ENCODE data around the gene PDE11A.

The PDE11A gene

GRCh38 chr2:177812713-177813396 is 259.7 kb downstream of the PDE11A start:
- Histone ChIP-seq H4K20me1 (ENCODE audit: insufficient read depth, low read length) (no peaks in the 10 kb centered on the region), H3K9me3 (ENCODE audit: insufficient read depth, low read length) (no peaks in the 10 kb centered on the region), H3K27ac (ENCODE audit: low read length) (no peak overlapping the region), H3K4me2 (ENCODE audit: low read length) (no peak overlapping the region), H3K36me3 (replicated peaks; ENCODE audit: low read depth, low read length) (no peaks in the 10 kb centered on the region), H3K9ac (ENCODE audit: low read length) (no peak overlapping the region), H3K4me1 (ENCODE audit: low read length) (no peaks in the 10 kb centered on the region), H2AFZ (ENCODE audit: low read depth, low read length) (no peak overlapping the region), H3K27me3 (ENCODE audit: low read depth, low read length) (no peaks in the 10 kb centered on the region), H3K4me3 (ENCODE audit: low read length) (no peak overlapping the region), H3K79me2 (ENCODE audit: low read length) (no peaks in the 10 kb centered on the region)
- TF ChIP-seq CTCF (IDR thresholded peaks at IDR 0.05; ENCODE audit: low read depth, low read length), result no peak
- TF ChIP-seq EZH2phosphoT487 (IDR thresholded peaks at IDR 0.05; ENCODE audit: low read depth), result no peak

DNA sequence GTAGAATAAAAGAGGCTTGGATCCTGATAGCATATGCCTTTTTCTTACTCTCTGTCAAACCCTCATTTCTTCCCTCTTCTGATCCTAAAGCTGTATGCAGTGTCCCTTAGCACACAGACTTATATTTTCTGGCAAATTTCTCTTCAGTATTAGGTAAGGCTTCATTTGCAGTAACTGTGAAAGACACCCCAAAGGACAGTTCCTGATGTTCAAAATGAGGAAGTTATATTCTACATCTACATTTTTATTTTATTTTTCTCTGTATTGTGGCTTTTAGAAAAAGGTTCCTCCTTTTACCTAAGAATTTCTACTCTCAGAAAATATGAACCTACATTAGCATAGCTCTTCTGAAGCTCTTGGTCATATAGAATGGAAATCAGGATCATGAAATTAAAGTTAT is 261.7 kb downstream of the PDE11A start:
- TF ChIP-seq EZH2phosphoT487 (IDR thresholded peaks at IDR 0.05; ENCODE audit: low read depth), result no peak
- TF ChIP-seq CTCF (IDR thresholded peaks at IDR 0.05; ENCODE audit: low read depth, low read length), result no peak
- Histone ChIP-seq H3K79me2 (ENCODE audit: low read length) (no peaks in the 10 kb centered on the region), H3K4me3 (ENCODE audit: low read length) (no peak overlapping the region), H3K27me3 (ENCODE audit: low read depth, low read length) (no peaks in the 10 kb centered on the region), H2AFZ (ENCODE audit: low read depth, low read length) (no peak overlapping the region), H4K20me1 (ENCODE audit: insufficient read depth, low read length) (no peaks in the 10 kb centered on the region), H3K4me1 (ENCODE audit: low read length) (no peaks in the 10 kb centered on the region), H3K27ac (ENCODE audit: low read length) (no peak overlapping the region), H3K36me3 (replicated peaks; ENCODE audit: low read depth, low read length) (no peaks in the 10 kb centered on the region), H3K4me2 (ENCODE audit: low read length) (no peak overlapping the region), H3K9ac (ENCODE audit: low read length) (no peak overlapping the region), H3K9me3 (ENCODE audit: insufficient read depth, low read length) (no peaks in the 10 kb centered on the region)

- H3K27ac ChIP-seq (ENCODE audit: low read length), result no peak overlapping the region
- H3K27me3 ChIP-seq (ENCODE audit: low read depth, low read length), result no peaks in the 10 kb centered on the region
- H3K79me2 ChIP-seq (ENCODE audit: low read length), result no peaks in the 10 kb centered on the region
- no peaks in the 10 kb centered on the region for H4K20me1 ChIP-seq (ENCODE audit: insufficient read depth, low read length)
- TF ChIP-seq EZH2phosphoT487 (IDR thresholded peaks at IDR 0.05; ENCODE audit: low read depth) (no peak), CTCF (IDR thresholded peaks at IDR 0.05; ENCODE audit: low read depth, low read length) (no peak)
- no peaks in the 10 kb centered on the region for H3K36me3 ChIP-seq (replicated peaks; ENCODE audit: low read depth, low read length)
- no peak overlapping the region for H3K9ac ChIP-seq (ENCODE audit: low read length)
- H3K9me3 ChIP-seq (ENCODE audit: insufficient read depth, low read length), result no peaks in the 10 kb centered on the region
- H3K4me1 ChIP-seq (ENCODE audit: low read length), result no peaks in the 10 kb centered on the region
- no peak overlapping the region for H3K4me2 ChIP-seq (ENCODE audit: low read length)
- H2AFZ ChIP-seq (ENCODE audit: low read depth, low read length), result no peak overlapping the region
- H3K4me3 ChIP-seq (ENCODE audit: low read length), result no peak overlapping the region
Observed at GRCh38 chr2:177808984-177809809, 263.4 kb downstream of the PDE11A start.

GRCh38 chr2:177806025-177806424 is 266.6 kb downstream of the PDE11A start:
- Histone ChIP-seq H3K4me2 (ENCODE audit: low read length) (no peak overlapping the region), H3K4me1 (ENCODE audit: low read length) (no peaks in the 10 kb centered on the region), H2AFZ (ENCODE audit: low read depth, low read length) (no peak overlapping the region), H3K27me3 (ENCODE audit: low read depth, low read length) (peaks cover under 1% of the 10 kb centered on the region; the same call in 1 of the 2 replicates), H3K79me2 (ENCODE audit: low read length) (no peaks in the 10 kb centered on the region), H3K9ac (ENCODE audit: low read length) (no peak overlapping the region), H3K4me3 (ENCODE audit: low read length) (no peak overlapping the region), H4K20me1 (ENCODE audit: insufficient read depth, low read length) (no peaks in the 10 kb centered on the region), H3K27ac (ENCODE audit: low read length) (no peak overlapping the region), H3K36me3 (replicated peaks; ENCODE audit: low read depth, low read length) (no peaks in the 10 kb centered on the region), H3K9me3 (ENCODE audit: insufficient read depth, low read length) (no peaks in the 10 kb centered on the region)
- TF ChIP-seq CTCF (IDR thresholded peaks at IDR 0.05; ENCODE audit: low read depth, low read length) (no peak), EZH2phosphoT487 (IDR thresholded peaks at IDR 0.05; ENCODE audit: low read depth) (no peak)
